ENCODE measurements around the gene APBA1. TPM values are rescaled to one million over a fixed set of nuclear protein-coding genes. Genes with fewer than 3 reads are reported as not detected.

APBA1 gene
- total and polyA plus RNA-seq, 2 donors (not counting 3 experiments of a cell fraction or from before 2014, with no cell fraction given): 6.1 to 11.3 TPM

DNA sequence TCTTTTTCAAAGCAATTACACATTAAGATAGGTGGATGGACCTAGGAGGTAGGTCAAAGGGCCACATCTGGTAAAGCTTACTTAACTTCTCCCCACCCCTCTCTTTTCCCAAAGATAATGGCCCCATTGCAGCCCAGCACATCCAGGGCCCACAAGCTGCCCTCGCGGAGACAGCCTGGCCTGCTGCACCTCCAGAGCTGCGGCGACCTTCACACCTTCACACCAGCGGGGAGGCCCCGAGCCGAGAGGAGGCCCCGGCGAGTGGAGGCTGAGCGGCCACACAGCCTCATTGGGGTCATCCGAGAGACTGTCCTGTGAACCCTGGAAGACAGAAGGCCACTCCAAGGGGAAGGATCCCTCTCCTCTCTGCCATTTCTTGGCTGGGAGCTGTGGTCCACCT is 280.7 kb downstream of the APBA1 start:
- no peaks in the 10 kb centered on the region for H4K20me1 ChIP-seq (replicated peaks; ENCODE audit: control insufficient read depth, extremely low read depth, insufficient read depth, low read length)
- H3K36me3 ChIP-seq (ENCODE audit: control insufficient read depth in 2 of 2, extremely low read depth in 1 of 2, insufficient read depth in 2 of 2, low read length in 2 of 2): peaks cover 0 to 2% of the 10 kb centered on the region in 2 experiments
- H3K79me2 ChIP-seq (ENCODE audit: control insufficient read depth, insufficient read depth, low read length): no peaks in the 10 kb centered on the region
- no peak overlapping the region for H3K27ac ChIP-seq (ENCODE audit: insufficient read depth, low read depth, low read length)
- H2AFZ ChIP-seq (ENCODE audit: low read depth, low read length): no peak overlapping the region
- no peak for FAIRE-seq
- H3K4me3 ChIP-seq (replicated peaks in 1 of 3; ENCODE audit: insufficient read depth in 1 of 3, low read depth in 1 of 3, low read length in 3 of 3): no peak overlapping the region
- ChIA-PET POLR2A (no interaction called here), CTCF (no interaction called here)
- no peaks in the 10 kb centered on the region for H3K27me3 ChIP-seq (ENCODE audit: control insufficient read depth in 2 of 2, insufficient read depth in 2 of 2, low read length in 2 of 2)
- no peak overlapping the region for H3K9ac ChIP-seq (replicated peaks; ENCODE audit: extremely low read depth, insufficient read depth, low read length)
- intact Hi-C loops (cut with micrococcal nuclease): no loop called here
- H3K9me3 ChIP-seq (replicated peaks; ENCODE audit: control insufficient read depth, insufficient read depth, low read length): no peaks in the 10 kb centered on the region
- DNase-seq (ENCODE audit: low read depth, low spot score): no peak
- TF ChIP-seq MYC (IDR thresholded peaks at IDR 0.05; ENCODE audit: low read depth, low read length): no peak
- dilution Hi-C loops (cut with MboI; ENCODE audit: extremely low pct_ligation_motif_present, low sequenced_read_pairs): no loop called here
- no TSS peak for BruUV-seq (replicated peaks)
- H3K4me2 ChIP-seq (ENCODE audit: insufficient read depth, low read length): no peak overlapping the region
- H3K9me1 ChIP-seq (replicated peaks; ENCODE audit: control insufficient read depth, extremely low read depth, insufficient read depth, low read length): no peaks in the 10 kb centered on the region
- H3K4me1 ChIP-seq (ENCODE audit: control insufficient read depth, extremely low read depth, insufficient read depth, low read length): peaks cover 2% of the 10 kb centered on the region

DNA sequence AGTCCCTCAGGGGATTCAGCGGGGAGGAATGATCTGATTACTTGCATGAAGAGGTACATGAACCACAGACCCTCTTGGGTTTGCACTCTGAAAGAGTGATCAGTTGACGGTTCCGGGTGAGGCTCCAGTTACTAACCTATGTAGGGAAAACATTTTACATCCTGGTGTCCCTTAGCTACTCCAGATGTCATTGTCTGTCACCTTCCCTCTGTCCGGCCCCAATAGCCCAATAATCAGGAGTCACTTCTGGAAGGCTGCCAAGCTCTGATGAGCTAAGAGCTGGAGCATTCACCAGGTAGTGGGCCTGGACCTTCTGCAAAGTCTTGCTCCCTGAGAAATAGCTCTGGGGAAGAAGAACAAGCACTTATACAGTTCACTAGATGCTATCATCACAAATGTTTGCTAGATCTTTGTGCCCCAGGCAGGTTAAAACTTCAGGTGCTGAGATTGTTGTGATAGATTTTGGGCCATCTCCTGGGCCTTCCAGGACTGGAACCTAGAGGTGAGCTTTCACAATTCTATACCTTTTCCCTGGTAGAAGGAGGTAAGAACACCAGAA is 282.7 kb downstream of the APBA1 start:
- Histone ChIP-seq H3K9me3 (replicated peaks; ENCODE audit: control insufficient read depth, insufficient read depth, low read length) (no peaks in the 10 kb centered on the region), H3K36me3 (ENCODE audit: control insufficient read depth in 2 of 2, extremely low read depth in 1 of 2, insufficient read depth in 2 of 2, low read length in 2 of 2) (peaks cover 0 to 2% of the 10 kb centered on the region in 2 experiments), H3K27ac (ENCODE audit: insufficient read depth, low read depth, low read length) (no peak overlapping the region), H3K9me1 (replicated peaks; ENCODE audit: control insufficient read depth, extremely low read depth, insufficient read depth, low read length) (no peaks in the 10 kb centered on the region), H3K9ac (replicated peaks; ENCODE audit: extremely low read depth, insufficient read depth, low read length) (no peak overlapping the region), H3K27me3 (ENCODE audit: control insufficient read depth in 2 of 2, insufficient read depth in 2 of 2, low read length in 2 of 2) (no peaks in the 10 kb centered on the region), H4K20me1 (replicated peaks; ENCODE audit: control insufficient read depth, extremely low read depth, insufficient read depth, low read length) (no peaks in the 10 kb centered on the region), H3K79me2 (ENCODE audit: control insufficient read depth, insufficient read depth, low read length) (no peaks in the 10 kb centered on the region), H3K4me2 (ENCODE audit: insufficient read depth, low read length) (no peak overlapping the region), H3K4me1 (ENCODE audit: control insufficient read depth, extremely low read depth, insufficient read depth, low read length) (peaks cover 2% of the 10 kb centered on the region), H3K4me3 (replicated peaks in 1 of 3; ENCODE audit: insufficient read depth in 1 of 3, low read depth in 1 of 3, low read length in 3 of 3) (no peak overlapping the region), H2AFZ (ENCODE audit: low read depth, low read length) (no peak overlapping the region)
- POLR2A ChIA-PET: no interaction called here
- DNase-seq (ENCODE audit: low read depth, low spot score) (no peak), FAIRE-seq (no peak)
- dilution Hi-C loops (cut with MboI; ENCODE audit: extremely low pct_ligation_motif_present, low sequenced_read_pairs) (no loop called here), intact Hi-C loops (cut with micrococcal nuclease) (loop anchor here (5.0 kb wide), 1 partner anchor 62 kb away; the partner anchor contains the start of gene ENTREP1)
- TF ChIP-seq, protein P1, sequence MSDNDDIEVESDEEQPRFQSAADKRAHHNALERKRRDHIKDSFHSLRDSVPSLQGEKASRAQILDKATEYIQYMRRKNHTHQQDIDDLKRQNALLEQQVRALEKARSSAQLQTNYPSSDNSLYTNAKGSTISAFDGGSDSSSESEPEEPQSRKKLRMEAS (IDR thresholded peaks at IDR 0.05; ENCODE audit: insufficient read depth, insufficient read length): no peak
- TF ChIP-seq GATA2 (IDR thresholded peaks at IDR 0.05; ENCODE audit: insufficient read depth, insufficient read length, low read depth, low read length) (no peak), FOS (IDR thresholded peaks at IDR 0.05; ENCODE audit: borderline replicate concordance, insufficient read depth, low read length) (no peak), EZH2 (IDR thresholded peaks at IDR 0.05; ENCODE audit: borderline replicate concordance, low read depth, low read length, severe bottlenecking) (no peak)
- CTCF ChIA-PET: no interaction called here
- BruUV-seq (replicated peaks): no TSS peak
